Fibroblast of skin of scalp (primary cell): ENCODE measurements around the gene SAMD5. TPM values are rescaled to one million over a fixed set of nuclear protein-coding genes. Genes with fewer than 3 reads are reported as not detected.

ENCODE experiments used
- DNase-seq: peaks from one replicate; pipeline ENCODE4 v3.0.0-alpha.2; 2013
- polyA plus RNA-seq, 2 experiments: library from polyadenylated mRNA; unstranded; fragments of 120-200 nt; gene quantifications; one replicate each; pipeline ENCODE4 v1.2.1, GENCODE V29; 2013; ENCODE audit not compliant: insufficient read length in 2 of 2

Gene SAMD5
- polyA plus RNA-seq (2013, experiment 1 of 2; ENCODE audit: insufficient read length), result 0.82 TPM
- 0.90 TPM for polyA plus RNA-seq (2013, experiment 2 of 2; ENCODE audit: insufficient read length)

- DNase-seq, result peak; percentile 47
These were observed at the start of gene SAMD5 for GRCh38 chr6:147508042-147508865. SAMD5 (plus strand) TSS chr6:147508690; CDS start chr6:147508929, 239 bp downstream.

- no peak for DNase-seq
These were observed 48.7 kb upstream of the SAMD5 start for GRCh38 chr6:147459780-147460179.

- DNase-seq, result no peak
These were observed 44.8 kb upstream of the SAMD5 start for GRCh38 chr6:147463651-147464050.

GRCh38 chr6:147467428-147467827, 41.1 kb upstream of the SAMD5 start:
- no peak for DNase-seq

- no peak for DNase-seq
These were observed 40.6 kb upstream of the SAMD5 start for GRCh38 chr6:147467886-147468285.

GRCh38 chr6:147468634-147469033, 39.9 kb upstream of the SAMD5 start:
- no peak for DNase-seq

GRCh38 chr6:147479857-147480256, 28.6 kb upstream of the SAMD5 start:
- DNase-seq, result no peak

- DNase-seq, result no peak
These were observed 21.8 kb upstream of the SAMD5 start for GRCh38 chr6:147486683-147487082.

GRCh38 chr6:147497472-147497871, 11.0 kb upstream of the SAMD5 start:
- DNase-seq, result no peak

GRCh38 chr6:147503587-147503986, 4.9 kb upstream of the SAMD5 start:
- no peak for DNase-seq

- no peak for DNase-seq
These were observed 3.6 kb upstream of the SAMD5 start for GRCh38 chr6:147504848-147505247.

- peak; percentile 54 for DNase-seq
These were observed 1.8 kb upstream of the SAMD5 start for GRCh38 chr6:147506704-147507114.

- peak; percentile 6 for DNase-seq
These were observed 1.1 kb upstream of the SAMD5 start for GRCh38 chr6:147507162-147508041.

- DNase-seq, result peak; percentile 1
These were observed 547 bp downstream of the SAMD5 start for GRCh38 chr6:147508866-147509608.

GRCh38 chr6:147509891-147510290, 1.4 kb downstream of the SAMD5 start:
- DNase-seq, result no peak

- DNase-seq, result no peak
These were observed 2.6 kb downstream of the SAMD5 start for GRCh38 chr6:147510929-147511590.

- DNase-seq, result no peak
These were observed 6.3 kb downstream of the SAMD5 start for GRCh38 chr6:147514831-147515230.

GRCh38 chr6:147515327-147515726, 6.8 kb downstream of the SAMD5 start:
- DNase-seq, result no peak

- DNase-seq, result no peak
These were observed 14.1 kb downstream of the SAMD5 start for GRCh38 chr6:147522597-147522996.

- DNase-seq, result no peak
These were observed 17.2 kb downstream of the SAMD5 start for GRCh38 chr6:147525519-147526209.

GRCh38 chr6:147527197-147527596, 18.7 kb downstream of the SAMD5 start:
- DNase-seq, result no peak
